Gastroesophageal sphincter (tissue), 4 donors: Measurements from ENCODE around the gene ZBED4. TPM values are rescaled to one million over a fixed set of nuclear protein-coding genes. Genes with fewer than 3 reads are reported as not detected.
A peak's percentile ranks its signal among the peaks of the same experiment; 100 is the strongest.

Experiments used
- ATAC-seq: fragments of 150-250 bp; one replicate; pipeline ENCODE4 v1.9.1; 2016; ENCODE audit warnings: mild to moderate bottlenecking, moderate library complexity
- H3K27ac ChIP-seq, 4 donors: fragments of 200-600 bp; sonication (generic) in 3 of 4; 1 replicate in 3 of 4; 2 replicates in 1 of 4; pipeline ENCODE4 v1.5.1; 2016 to 2019
- H3K27me3 ChIP-seq: fragments of 200-600 bp; sonication (generic); one replicate; pipeline ENCODE4 v1.5.1; 2019
- H3K36me3 ChIP-seq, 2 donors: fragments of 200-600 bp; sonication (generic); one replicate each; pipeline ENCODE4 v1.5.1; 2019; ENCODE audit warnings: control low read depth in 1 of 2
- H3K4me1 ChIP-seq, 3 donors: fragments of 200-600 bp; sonication (generic); 1 replicate in 2 of 3; 2 replicates in 1 of 3; pipeline ENCODE4 v1.5.1; 2016 to 2019; ENCODE audit warnings: control low read depth in 2 of 3
- H3K4me3 ChIP-seq, 2 donors: fragments of 200-600 bp; sonication (generic); one replicate each; pipeline ENCODE4 v1.5.1; 2019; ENCODE audit warnings: mild to moderate bottlenecking in 1 of 2, moderate library complexity in 1 of 2
- H3K9me3 ChIP-seq, 3 donors: fragments of 200-600 bp; sonication (generic); one replicate each; pipeline ENCODE4 v1.5.1; 2017 to 2019; ENCODE audit warnings: control low read depth in 2 of 3
- EP300 ChIP-seq: sonication (generic); formaldehyde crosslinking; IDR thresholded peaks from one replicate; pipeline ENCODE4 v1.6.1; 2017; ENCODE audit warnings: antibody characterized with exemption, mild to moderate bottlenecking
- POLR2A ChIP-seq, 2 donors: fragments of 450-650 bp; IDR thresholded peaks; one replicate each; pipeline ENCODE4 v1.6.1; 2017; ENCODE audit warnings: antibody characterized with exemption in 2 of 2, mild to moderate bottlenecking in 2 of 2, moderate library complexity in 1 of 2
- POLR2AphosphoS5 ChIP-seq: sonication (generic); formaldehyde crosslinking; IDR thresholded peaks from one replicate; pipeline ENCODE4 v1.6.1; 2017; ENCODE audit warnings: antibody characterized with exemption
- WGBS, 2 donors: methylation state at CpG; one replicate each; pipeline ENCODE4 v1.1.5; 2018; ENCODE audit warnings: low coverage in 1 of 2; 5-methylcytosine and 5-hydroxymethylcytosine counted together
- total RNA-seq, 4 donors: library from RNA; depleted of rRNA; stranded (reverse); fragments of >200 nt; gene quantifications; one replicate each; pipeline ENCODE4 v1.1.0, GENCODE V29; 2016
- TF ChIP-seq, protein P1 (sequence below), 4 experiments: fragments of 200-600 bp in 2 of 4; fragments of 450-650 bp in 2 of 4; sonication (generic) in 1 of 4; IDR thresholded peaks; one replicate each; pipeline ENCODE4 v1.5.1; 2017 to 2019; ENCODE audit warnings: antibody characterized with exemption in 4 of 4, mild to moderate bottlenecking in 2 of 4, moderate library complexity in 2 of 4

ZBED4 gene
- total RNA-seq, 4 donors from 2014 or later = 6.9 to 12.3 (median 7.1) TPM

DNA sequence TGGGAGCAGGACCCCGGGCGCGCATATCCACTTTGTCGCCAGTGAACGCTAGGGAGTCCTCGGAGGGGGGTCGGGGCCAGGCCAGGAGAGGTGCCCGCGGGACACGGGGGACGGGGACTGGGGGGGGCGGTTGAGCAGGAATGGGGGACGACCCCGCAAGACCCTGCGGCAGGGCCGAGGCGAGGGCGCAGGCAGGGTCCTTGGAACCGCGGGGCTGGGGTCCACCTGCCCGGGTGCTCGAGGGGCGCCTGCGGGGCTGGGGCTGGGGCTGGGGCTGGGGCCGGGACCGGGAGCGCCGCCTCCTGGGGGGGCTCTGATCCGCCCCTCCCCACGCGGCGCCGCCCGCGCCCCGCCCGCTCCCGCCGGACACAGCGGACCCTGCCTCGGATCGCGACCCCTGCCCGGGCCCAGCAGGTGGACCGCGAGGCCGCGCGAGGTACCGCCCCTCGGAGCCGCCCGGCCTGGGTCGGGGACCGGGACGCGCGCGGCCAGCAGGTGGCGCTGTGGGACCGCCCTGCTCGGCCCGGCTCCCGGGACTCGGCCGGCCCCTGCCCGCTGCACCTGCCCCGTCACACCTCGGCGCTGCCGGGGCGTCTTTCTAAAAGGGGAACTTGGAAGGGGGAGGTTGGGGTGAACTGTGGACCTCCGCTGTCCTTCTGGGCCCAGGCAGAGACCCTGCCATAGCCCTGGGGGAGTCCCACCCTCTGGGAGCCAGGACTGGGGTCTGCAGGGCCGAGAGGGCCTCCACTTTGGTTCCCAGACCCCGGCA lies 75.8 kb downstream of the ZBED4 start:
- whole genome bisulfite sequencing, 2 donors = no CpG with 5 or more reads among the region's 75 CpGs
- TF ChIP-seq, protein P1, sequence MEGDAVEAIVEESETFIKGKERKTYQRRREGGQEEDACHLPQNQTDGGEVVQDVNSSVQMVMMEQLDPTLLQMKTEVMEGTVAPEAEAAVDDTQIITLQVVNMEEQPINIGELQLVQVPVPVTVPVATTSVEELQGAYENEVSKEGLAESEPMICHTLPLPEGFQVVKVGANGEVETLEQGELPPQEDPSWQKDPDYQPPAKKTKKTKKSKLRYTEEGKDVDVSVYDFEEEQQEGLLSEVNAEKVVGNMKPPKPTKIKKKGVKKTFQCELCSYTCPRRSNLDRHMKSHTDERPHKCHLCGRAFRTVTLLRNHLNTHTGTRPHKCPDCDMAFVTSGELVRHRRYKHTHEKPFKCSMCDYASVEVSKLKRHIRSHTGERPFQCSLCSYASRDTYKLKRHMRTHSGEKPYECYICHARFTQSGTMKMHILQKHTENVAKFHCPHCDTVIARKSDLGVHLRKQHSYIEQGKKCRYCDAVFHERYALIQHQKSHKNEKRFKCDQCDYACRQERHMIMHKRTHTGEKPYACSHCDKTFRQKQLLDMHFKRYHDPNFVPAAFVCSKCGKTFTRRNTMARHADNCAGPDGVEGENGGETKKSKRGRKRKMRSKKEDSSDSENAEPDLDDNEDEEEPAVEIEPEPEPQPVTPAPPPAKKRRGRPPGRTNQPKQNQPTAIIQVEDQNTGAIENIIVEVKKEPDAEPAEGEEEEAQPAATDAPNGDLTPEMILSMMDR (IDR thresholded peaks at IDR 0.05) = peak in 3 of 4 experiments; percentile 94 to 99 (median 98)
- no peak for TF ChIP-seq POLR2A (IDR thresholded peaks at IDR 0.05)
- H3K9me3 ChIP-seq = no peaks in the 10 kb centered on the region
- H3K27me3 ChIP-seq = peaks cover 15% of the 10 kb centered on the region
- no peak overlapping the region for H3K27ac ChIP-seq
- H3K4me1 ChIP-seq = peaks cover 0 to 55% (median 24%) of the 10 kb centered on the region in 3 donors
- peak; percentile 45 for ATAC-seq
- H3K36me3 ChIP-seq = peaks cover 0 to 28% of the 10 kb centered on the region in 2 donors
- H3K4me3 ChIP-seq = peak overlapping the region in 1 of 2 donors; percentile 25

DNA sequence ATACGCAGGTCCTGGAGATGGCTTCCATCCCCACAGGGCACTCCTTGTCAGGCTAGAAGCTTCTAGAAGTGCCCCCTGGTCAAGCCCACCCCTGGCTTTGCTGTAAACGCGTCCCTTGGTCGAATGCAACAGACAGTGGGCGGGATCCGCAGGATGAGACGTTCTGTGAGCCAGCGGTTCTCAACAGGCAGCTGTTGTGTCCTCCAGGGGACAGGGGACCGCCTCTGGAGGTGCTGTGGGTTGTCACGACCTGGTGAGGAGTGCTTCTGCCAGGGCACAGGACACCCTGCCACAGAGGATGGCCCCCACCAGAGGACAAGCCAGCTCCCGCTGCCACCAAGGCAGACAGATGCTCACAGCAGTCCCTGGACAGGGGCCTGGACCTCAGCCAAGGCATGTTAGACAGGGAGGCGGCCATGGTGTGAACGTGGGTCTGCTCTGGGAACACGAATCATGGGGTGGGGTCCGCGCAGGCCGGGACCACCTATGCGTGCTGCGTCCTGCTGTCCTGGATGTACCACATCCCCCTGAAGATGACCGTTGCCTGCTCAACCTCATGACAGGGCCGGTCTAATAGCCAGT lies 76.4 kb downstream of the ZBED4 start:
- WGBS, 2 donors = no CpG with 5 or more reads among the region's 21 CpGs
- peaks cover 0 to 23% of the 10 kb centered on the region in 2 donors for H3K36me3 ChIP-seq
- H3K4me3 ChIP-seq = no peak overlapping the region
- TF ChIP-seq POLR2AphosphoS5 (no peak), POLR2A (IDR thresholded peaks at IDR 0.05) (no peak), EP300 (no peak)
- TF ChIP-seq, protein P1 (IDR thresholded peaks at IDR 0.05) = no peak
- peaks cover 0 to 62% (median 30%) of the 10 kb centered on the region in 3 donors for H3K4me1 ChIP-seq
- H3K27ac ChIP-seq = peak overlapping the region in 1 of 4 donors; percentile 24
- H3K9me3 ChIP-seq = no peaks in the 10 kb centered on the region
- ATAC-seq = no peak
- peaks cover 15% of the 10 kb centered on the region for H3K27me3 ChIP-seq

DNA sequence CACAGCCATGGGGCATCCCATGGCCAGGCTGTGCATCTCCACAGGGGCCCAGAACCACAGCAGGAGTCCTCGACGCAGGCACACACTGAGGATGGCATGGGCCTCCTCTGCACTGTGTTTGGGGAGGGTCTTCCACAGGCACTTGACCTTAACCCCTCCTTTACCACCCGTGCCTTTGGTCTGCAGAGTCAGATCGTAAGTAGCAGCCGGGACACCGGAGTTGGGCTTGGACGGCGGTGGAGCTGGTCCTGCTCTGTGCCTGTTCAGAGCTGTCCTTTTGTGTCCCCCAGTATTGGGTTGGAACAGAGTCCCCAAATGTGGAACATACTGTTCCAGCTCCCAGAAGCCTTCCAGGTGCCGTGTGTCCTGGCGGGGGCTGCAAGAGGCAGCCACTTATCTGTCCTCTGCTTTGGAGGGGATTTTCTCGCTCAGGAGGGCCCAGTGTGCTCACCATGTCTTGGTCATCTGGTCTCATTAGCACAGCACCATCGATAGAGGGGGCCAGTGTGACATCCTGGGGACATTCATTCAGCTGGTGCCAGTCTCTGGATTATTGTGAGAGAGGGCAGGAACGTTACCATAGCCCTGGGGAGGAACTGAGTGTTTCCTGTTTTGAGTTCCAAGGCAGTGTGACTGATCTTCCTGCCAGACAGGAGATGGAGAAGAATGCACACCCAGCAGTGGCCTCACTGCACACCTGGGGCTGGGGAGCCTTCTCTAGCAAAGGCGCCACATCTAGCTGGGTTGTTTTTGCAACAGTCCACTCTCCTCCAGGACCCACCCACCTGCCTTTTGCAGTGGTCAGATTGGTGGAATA lies 77.2 kb downstream of the ZBED4 start:
- Histone ChIP-seq H3K36me3 (peaks cover 0 to 16% of the 10 kb centered on the region in 2 donors), H3K4me3 (no peak overlapping the region), H3K9me3 (no peaks in the 10 kb centered on the region), H3K27me3 (peaks cover 15% of the 10 kb centered on the region), H3K4me1 (peaks cover 0 to 64% (median 30%) of the 10 kb centered on the region in 3 donors), H3K27ac (peak overlapping the region in 3 of 4 donors; percentile 6 to 26 (median 24))
- TF ChIP-seq, protein P1 (IDR thresholded peaks at IDR 0.05) = peak in 3 of 4 experiments; percentile 27 to 67 (median 43)
- TF ChIP-seq POLR2AphosphoS5 = no peak
- peak; percentile 12 for ATAC-seq
- WGBS, 2 donors = no CpG with 5 or more reads among the region's 14 CpGs

DNA sequence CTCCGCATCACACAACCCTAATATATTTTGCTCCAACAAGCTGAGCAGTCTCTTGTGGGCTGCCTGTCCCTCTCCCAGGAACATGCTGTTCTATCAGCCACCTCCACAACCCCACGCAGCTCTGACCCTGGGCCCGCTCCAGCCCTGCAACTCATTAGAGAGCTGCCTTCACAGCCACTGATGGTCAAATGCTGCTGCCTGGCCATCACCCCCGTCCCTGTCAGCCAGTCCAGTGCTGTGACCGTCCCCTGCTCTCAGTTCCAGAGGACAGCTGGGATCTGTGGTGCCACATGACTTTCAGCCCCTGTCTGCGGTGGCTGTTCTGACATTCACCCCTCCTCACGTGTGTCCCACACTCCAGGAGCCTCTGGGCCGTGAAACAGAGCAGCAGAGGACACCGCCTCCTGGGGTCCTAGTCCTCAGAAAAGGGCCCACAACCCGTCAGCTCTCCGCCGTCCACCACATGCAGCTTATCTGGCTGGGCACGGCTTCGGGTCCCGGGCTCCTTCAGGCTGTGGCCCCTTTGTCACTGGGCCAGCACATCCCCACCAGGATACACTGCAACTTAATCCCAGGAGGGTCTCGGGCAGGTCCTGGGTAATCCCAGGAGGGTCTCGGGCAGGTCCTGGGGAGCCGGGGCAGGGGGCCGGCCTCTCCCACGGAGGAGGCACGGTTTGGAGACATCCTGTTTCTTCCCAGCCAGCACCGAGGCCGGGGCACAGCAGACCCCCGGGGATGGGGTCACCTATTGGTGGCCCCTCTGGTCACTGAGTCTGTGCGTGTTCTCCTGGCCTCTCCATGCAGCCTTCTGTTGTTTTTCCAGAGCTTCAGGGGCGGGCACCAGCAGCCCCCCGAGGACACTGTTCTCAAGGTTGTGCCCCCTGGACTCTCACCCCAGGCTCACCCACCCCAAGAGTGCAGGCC lies 79.9 kb downstream of the ZBED4 start:
- H3K27ac ChIP-seq = peak overlapping the region in 3 of 4 donors; percentile 91 to 98 (median 95)
- no peaks in the 10 kb centered on the region for H3K9me3 ChIP-seq
- H3K27me3 ChIP-seq = peaks cover 14% of the 10 kb centered on the region
- H3K4me1 ChIP-seq = peaks cover 0 to 91% (median 45%) of the 10 kb centered on the region in 3 donors
- TF ChIP-seq POLR2A (IDR thresholded peaks at IDR 0.05) = peak in 1 of 2 donors; percentile 21
- TF ChIP-seq EP300 = no peak
- TF ChIP-seq POLR2AphosphoS5 = peak; percentile 39
- TF ChIP-seq, protein P1 (IDR thresholded peaks at IDR 0.05) = no peak
- ATAC-seq = peak; percentile 54
- 44% methylated on average over 3 of the region's 27 CpGs; no CpG with 5 or more reads in 1 of the 2 donors for WGBS, 2 donors
- peak overlapping the region in 1 of 2 donors; percentile 61 for H3K4me3 ChIP-seq
- H3K36me3 ChIP-seq = no peaks in the 10 kb centered on the region
